Esophagus squamous epithelium (tissue), 4 donors: ENCODE data around the gene TAOK3.

Experiments
- POLR2A ChIP-seq, 4 donors: fragments of 450-650 bp; IDR thresholded peaks; one replicate each; pipeline ENCODE4 v1.6.1; 2017; ENCODE audit warnings: antibody characterized with exemption in 4 of 4, mild to moderate bottlenecking in 4 of 4, moderate library complexity in 3 of 4
- TF ChIP-seq, protein P1 (sequence below), 6 experiments: fragments of 450-650 bp in 4 of 6; fragments of 200-600 bp in 2 of 6; sonication (generic) in 2 of 6; IDR thresholded peaks; one replicate each; pipeline ENCODE4 v1.5.1; 2016 to 2019; ENCODE audit warnings: antibody characterized with exemption in 6 of 6, mild to moderate bottlenecking in 4 of 6, moderate library complexity in 4 of 6

DNA sequence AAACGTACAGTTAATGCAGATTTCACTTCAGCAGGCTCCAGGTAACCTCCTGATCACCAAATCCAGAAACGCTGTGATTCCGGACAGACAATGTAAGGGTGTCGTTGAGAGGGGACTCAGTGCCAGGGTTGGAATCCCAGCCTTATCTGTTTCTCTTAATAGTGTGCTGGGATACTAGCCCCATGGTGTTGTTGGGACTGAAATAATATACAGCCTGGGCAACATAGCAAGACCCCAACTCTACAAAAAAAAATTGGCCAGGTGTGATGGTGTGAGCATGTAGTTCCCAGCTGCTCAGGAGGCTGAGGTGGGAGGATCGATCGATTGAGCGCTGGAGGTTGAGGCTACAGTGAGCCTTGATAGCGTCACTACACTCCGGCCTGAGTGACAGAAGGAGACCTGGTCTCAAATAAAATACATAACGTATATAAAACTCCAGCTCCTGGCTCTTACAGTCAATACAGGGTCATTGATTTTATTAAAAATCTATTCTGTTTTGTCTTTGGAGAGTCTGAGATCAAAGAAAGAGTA, 235.5 kb downstream of the TAOK3 start:
- TF ChIP-seq, protein P1, sequence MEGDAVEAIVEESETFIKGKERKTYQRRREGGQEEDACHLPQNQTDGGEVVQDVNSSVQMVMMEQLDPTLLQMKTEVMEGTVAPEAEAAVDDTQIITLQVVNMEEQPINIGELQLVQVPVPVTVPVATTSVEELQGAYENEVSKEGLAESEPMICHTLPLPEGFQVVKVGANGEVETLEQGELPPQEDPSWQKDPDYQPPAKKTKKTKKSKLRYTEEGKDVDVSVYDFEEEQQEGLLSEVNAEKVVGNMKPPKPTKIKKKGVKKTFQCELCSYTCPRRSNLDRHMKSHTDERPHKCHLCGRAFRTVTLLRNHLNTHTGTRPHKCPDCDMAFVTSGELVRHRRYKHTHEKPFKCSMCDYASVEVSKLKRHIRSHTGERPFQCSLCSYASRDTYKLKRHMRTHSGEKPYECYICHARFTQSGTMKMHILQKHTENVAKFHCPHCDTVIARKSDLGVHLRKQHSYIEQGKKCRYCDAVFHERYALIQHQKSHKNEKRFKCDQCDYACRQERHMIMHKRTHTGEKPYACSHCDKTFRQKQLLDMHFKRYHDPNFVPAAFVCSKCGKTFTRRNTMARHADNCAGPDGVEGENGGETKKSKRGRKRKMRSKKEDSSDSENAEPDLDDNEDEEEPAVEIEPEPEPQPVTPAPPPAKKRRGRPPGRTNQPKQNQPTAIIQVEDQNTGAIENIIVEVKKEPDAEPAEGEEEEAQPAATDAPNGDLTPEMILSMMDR (IDR thresholded peaks at IDR 0.05) = no peak
- no peak for TF ChIP-seq POLR2A (IDR thresholded peaks at IDR 0.05)
